AG04449 (cell line): Measurements from ENCODE around the gene GLT6D1.

ENCODE experiments used
- CTCF ChIA-PET: fragments of 350-600 bp; formaldehyde crosslinking; extraction: SDS; loops from one replicate; lab custom pipeline; 2021; ENCODE audit warnings: antibody characterized with exemption; lab: Yijun Ruan, JAX
- POLR2A ChIA-PET: fragments of 400-600, 350-600 bp; formaldehyde crosslinking; extraction: SDS; loops from one replicate; lab custom pipeline; 2020; ENCODE audit warnings: antibody characterized with exemption, inconsistent platforms; lab: Yijun Ruan, JAX
- DNase-seq: peaks from one replicate; pipeline ENCODE4 v3.0.0-alpha.2; 2010; ENCODE audit warnings: low read depth, low spot score
- H3K4me3 ChIP-seq: 2 replicates; pipeline ENCODE4 v1.5.1; 2011; ENCODE audit warnings: low read depth, mild to moderate bottlenecking, control low read depth, low read length
- TF ChIP-seq, protein P1 (sequence below): IDR thresholded peaks from one replicate; pipeline ENCODE4 v1.5.1; 2011; ENCODE audit warnings: mild to moderate bottlenecking, moderate library complexity, low read length, control low read depth, inconsistent platforms; ENCODE audit not compliant: insufficient read depth; ENCODE audit errors: missing control alignments

The GLT6D1 gene

DNA sequence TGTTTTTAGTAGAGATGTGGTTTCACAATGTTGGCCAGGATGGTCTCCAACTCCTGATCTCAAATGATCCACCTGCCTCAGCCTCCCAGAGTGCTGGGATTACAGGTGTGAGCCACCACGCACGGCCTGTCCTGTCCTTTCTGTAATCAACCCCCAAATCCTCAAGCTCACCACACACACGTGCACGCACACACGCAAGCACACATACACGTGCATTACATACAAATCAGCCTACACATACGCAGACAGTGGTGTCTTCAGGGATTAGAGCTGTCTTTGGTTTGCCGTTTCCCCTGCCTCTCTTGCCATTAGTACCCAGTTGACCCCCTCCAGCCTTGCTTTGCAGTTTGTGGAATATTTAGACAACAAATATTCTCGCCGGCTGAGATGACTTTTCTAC lies 6.5 kb downstream of the GLT6D1 start:
- TF ChIP-seq, protein P1, sequence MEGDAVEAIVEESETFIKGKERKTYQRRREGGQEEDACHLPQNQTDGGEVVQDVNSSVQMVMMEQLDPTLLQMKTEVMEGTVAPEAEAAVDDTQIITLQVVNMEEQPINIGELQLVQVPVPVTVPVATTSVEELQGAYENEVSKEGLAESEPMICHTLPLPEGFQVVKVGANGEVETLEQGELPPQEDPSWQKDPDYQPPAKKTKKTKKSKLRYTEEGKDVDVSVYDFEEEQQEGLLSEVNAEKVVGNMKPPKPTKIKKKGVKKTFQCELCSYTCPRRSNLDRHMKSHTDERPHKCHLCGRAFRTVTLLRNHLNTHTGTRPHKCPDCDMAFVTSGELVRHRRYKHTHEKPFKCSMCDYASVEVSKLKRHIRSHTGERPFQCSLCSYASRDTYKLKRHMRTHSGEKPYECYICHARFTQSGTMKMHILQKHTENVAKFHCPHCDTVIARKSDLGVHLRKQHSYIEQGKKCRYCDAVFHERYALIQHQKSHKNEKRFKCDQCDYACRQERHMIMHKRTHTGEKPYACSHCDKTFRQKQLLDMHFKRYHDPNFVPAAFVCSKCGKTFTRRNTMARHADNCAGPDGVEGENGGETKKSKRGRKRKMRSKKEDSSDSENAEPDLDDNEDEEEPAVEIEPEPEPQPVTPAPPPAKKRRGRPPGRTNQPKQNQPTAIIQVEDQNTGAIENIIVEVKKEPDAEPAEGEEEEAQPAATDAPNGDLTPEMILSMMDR, result no peak
- CTCF ChIA-PET, result interaction anchor here (1.3 kb wide), 1 partner anchor 70 kb away, joined by 3 read pairs; the partner anchor contains the start of gene KCNT1
- H3K4me3 ChIP-seq, result no peak overlapping the region
- POLR2A ChIA-PET, result no interaction called here
- no peak for DNase-seq

DNA sequence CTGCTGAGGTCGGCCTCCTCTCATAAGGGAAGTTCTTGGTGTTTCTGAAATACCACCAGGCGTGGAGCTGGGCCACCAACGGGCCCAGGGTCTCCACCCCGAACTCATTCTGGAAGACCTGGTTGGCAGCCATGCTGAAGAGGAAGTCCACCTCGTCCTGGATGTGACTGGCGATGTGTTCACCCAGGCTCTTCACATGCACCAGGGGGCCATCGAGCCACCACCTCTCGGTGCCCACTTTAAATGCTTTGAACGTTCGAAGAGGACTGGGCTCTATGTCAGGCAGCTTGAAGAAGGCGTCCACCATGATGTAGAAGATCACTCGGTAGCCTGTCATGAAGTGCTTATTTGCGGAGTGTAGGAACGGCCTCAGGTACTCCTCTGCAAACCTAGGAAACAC lies 15.1 kb downstream of the GLT6D1 start:
- H3K4me3 ChIP-seq, result no peak overlapping the region
- TF ChIP-seq, protein P1, result no peak
- no peak for DNase-seq
- ChIA-PET POLR2A (no interaction called here), CTCF (interaction anchor here (2.8 kb wide), 1 partner anchor 20 kb away, joined by 8 read pairs; no protein-coding TSS in a partner anchor)

DNA sequence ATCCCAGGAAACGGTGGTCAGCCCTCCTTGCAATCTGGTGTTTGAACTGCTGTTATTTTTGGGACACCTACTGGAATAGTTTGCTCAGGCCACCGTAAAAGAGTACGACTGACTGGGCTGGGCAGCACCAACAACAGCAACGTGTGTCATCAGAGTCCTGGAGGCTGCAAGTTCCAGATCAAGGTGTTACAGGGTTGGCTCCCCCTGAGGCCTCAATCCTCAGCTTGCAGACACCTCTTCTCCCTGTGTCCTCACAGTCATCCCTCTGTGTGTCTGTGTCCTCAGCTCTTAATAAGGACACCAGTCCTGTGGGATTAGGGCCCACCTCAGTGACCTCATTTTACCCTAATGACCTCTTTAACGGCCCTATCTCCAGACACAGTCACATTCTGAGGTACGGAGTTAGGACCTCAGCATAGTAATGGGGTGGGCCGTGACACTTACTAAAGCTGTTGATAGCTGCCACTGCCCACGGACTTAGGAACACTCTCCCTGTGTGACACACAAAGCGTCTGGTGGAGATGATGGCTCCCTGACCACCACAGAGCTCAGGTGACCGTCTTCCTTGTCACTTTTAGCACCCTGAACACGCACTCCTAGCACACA lies 16.8 kb downstream of the GLT6D1 start:
- no peak overlapping the region for H3K4me3 ChIP-seq
- TF ChIP-seq, protein P1, result no peak
- DNase-seq, result no peak
- CTCF ChIA-PET, result interaction anchor here (1.4 to 2.0 kb wide), 3 partner anchors 19 to 344 kb away, joined by 3 to 7 read pairs (median 4); no protein-coding TSS in a partner anchor
- POLR2A ChIA-PET, result no interaction called here

DNA sequence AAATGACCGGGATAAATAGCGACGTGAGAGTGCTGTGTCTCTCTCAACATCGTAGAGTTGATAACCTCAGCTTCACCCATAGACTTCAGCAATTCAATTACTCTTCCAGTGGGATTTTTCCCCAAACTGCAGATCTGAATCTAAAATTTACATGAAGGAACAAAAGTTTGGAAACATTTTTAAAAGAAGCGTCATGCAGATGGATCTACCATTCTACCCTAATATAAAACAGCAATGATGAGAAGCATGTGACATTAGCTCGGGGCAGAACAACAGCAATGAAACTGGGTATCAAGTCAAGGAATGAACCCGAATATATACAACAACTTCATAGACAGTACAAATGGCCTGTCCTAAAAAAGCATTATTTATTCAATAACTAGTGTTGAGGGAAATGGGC lies 18.8 kb downstream of the GLT6D1 start:
- H3K4me3 ChIP-seq, result no peak overlapping the region
- CTCF ChIA-PET, result interaction anchor here (2.0 kb wide), 1 partner anchor 17 kb away, joined by 7 read pairs; no protein-coding TSS in a partner anchor
- POLR2A ChIA-PET, result no interaction called here
- TF ChIP-seq, protein P1, result no peak
- DNase-seq, result no peak

DNA sequence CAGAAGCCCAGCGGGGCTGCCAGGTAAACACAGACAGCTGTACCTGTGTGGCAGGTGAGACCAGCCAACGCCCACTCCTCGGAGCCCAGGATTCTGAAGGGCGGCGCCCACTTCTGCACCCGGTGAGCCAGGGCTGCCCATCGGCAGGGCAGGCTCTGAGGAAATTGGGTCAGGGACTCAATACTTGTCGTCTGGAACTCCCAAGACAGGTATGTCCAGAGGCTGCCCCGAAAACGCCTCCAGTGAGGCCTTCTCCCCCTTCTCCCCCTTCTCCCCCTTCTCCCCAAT lies 19.8 kb downstream of the GLT6D1 start:
- H3K4me3 ChIP-seq, result no peak overlapping the region
- DNase-seq, result no peak
- ChIA-PET CTCF (interaction anchor here (5.4 kb wide), 1 partner anchor 18 kb away, joined by 23 read pairs; no protein-coding TSS in a partner anchor), POLR2A (no interaction called here)
- TF ChIP-seq, protein P1, result no peak

DNA sequence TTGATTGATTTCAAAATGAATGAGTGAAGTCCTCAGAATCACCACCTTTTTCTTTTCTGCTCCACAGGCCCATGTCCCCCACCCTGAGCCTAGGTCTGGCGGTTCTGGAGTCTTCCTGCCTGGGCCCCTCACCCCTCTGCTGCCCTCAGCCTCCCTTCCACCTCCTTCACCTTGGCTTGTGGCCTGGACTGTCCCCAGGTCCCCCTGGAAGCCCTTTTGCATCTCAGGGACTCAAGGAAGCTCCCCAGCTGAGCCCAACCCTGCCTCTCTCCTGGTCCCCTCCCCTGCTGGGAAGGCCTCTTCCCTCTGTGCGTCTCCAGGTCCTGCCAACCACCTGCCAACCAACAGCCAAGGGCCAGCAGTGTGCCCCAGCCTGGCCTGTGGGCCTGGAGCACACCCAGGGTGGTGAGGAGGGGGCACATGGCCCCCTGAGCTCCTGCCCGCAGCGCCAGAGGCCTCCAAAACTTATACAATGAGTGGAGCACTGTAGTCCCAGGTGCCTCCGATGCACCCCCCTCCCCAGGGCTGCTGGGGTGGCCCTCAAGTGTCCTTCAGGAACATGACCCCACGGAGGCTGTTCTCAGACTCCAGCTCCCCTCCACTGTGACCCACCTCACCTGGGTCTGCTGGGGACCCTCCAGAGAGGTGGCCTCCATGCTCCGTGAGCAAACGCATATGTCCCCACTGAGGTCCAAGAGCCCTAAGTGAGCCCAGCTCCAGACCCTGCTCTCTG lies 20.3 kb downstream of the GLT6D1 start:
- no peak overlapping the region for H3K4me3 ChIP-seq
- no peak for DNase-seq
- CTCF ChIA-PET, result interaction anchor here (5.4 kb wide), 1 partner anchor 17 kb away, joined by 23 read pairs; no protein-coding TSS in a partner anchor
- POLR2A ChIA-PET, result no interaction called here
- TF ChIP-seq, protein P1, result no peak
